GM12872 (cell line): ENCODE measurements around the gene SLX9.

Experiments
- CTCF ChIP-seq: IDR thresholded peaks from 3 replicates; pipeline ENCODE4 v1.5.1; 2011; ENCODE audit warnings: low read depth, mild to moderate bottlenecking, low read length, moderate library complexity; ENCODE audit not compliant: insufficient read depth

The SLX9 gene

GRCh38 chr21:44959376-44960091 lies 19.7 kb downstream of the SLX9 start:
- TF ChIP-seq CTCF = no peak

GRCh38 chr21:44960141-44961092 lies 20.6 kb downstream of the SLX9 start:
- no peak for TF ChIP-seq CTCF

- TF ChIP-seq CTCF = no peak
Observed at GRCh38 chr21:44962403-44962966, 22.7 kb downstream of the SLX9 start.

- TF ChIP-seq CTCF = no peak
Observed at GRCh38 chr21:44964381-44964780, 24.6 kb downstream of the SLX9 start.

- TF ChIP-seq CTCF = no peak
Observed at GRCh38 chr21:44965251-44966022, 25.6 kb downstream of the SLX9 start.

GRCh38 chr21:44966135-44967081 lies 26.6 kb downstream of the SLX9 start:
- TF ChIP-seq CTCF = no peak
